NCI-H1417 (cell line): Measurements from ENCODE around the gene DDT.
A peak's percentile ranks its signal among the peaks of the same experiment; 100 is the strongest.
"Not testable (repeated sequence)": the region's sequence is repeated elsewhere in the genome, so short reads cannot be mapped to it uniquely, and the experiment has no call there.

Source experiments
- DNase-seq, 3 experiments: peaks; one replicate each; lab custom pipeline; 2025; lab: John Stamatoyannopoulos, UW

Gene DDT

DNA sequence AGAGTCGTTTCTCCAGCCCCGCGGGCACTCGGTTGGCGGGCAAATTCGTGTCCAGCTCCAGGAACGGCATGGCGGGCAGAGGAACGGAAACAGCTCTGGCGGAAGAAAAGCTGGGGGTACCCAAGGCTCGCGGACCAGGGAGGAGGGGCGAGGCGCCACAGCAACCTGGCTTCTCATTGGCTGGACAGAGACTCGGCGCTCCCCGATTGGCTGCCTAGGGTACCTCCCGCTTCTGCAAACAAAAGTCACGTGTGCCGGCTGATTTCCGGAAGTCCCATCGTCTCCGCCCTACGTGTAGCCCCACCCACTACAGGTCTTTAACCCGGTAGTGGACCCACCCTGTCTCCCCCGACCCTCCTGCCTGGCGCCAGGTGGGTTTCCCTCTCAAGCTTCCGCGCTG lies at the start of gene DDT:
DDT (minus strand) TSS at position 97 of the 400 bp plus-strand sequence; CDS start at position 70, 27 bp downstream.
- not testable (repeated sequence) for DNase-seq

DNA sequence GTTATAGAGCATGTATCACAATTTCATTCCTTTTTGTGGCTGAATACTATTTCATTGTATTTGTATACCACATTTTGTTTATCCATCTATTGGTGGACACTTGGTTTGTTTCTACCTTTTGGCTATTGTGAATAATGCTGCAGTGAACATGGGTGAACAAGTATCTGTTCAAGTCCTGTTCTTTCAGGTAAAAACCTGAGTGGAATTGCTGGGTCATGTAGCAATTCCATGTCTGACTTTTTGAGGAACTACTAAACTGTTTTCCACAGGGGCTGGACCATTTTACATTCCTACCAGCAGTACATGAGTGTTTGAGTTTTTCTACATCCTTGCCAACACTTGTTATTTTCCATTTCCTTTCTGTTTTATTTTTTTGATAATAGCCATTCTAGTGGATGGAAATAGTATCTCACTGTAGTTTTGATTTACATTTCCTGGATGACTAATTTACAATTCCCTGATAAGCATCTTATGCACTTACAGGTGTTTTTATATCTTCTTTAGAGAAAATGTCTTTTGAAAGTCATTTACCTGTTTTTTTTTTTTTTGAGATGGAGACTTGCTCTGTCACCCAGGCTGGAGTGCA lies 49.1 kb upstream of the DDT start:
- DNase-seq = no peak

DNA sequence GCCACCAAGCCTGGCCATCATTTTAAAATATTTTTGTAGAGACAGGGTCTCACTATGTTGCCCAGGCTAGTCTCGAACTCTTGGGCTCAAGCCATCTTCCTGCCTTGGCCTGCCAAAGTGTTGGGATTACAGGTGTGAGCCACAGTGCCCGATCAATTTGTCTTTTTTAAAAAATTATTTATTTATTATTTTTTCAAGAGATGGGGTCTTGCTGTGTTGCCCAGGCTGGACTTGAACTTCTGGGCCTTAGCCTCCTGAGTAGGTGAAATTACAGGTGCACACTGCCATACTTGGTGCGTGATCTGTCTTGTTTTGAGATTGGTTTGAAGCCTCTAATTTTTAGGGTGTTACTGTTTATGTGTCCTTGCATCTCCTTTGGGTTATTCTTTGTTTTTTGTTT lies 47.1 kb upstream of the DDT start:
- DNase-seq = no peak

DNA sequence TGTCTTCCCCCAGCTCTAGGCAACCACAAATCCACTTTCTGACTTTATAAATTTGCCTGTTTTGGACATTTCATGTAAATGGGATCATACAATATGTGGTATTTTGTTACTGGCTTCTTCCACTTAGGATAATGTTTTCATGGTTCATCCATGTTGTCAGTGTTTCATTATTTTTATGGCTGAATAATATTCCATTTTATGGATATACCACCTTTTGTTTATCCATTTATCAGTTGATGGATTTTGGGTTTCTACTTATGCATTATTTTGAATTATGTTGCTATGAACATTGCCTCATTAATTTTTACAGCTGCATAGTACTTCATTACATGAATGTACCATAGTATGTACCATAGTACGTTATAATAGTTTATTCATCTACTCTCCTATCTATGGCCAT lies 41.9 kb upstream of the DDT start:
- no peak for DNase-seq

DNA sequence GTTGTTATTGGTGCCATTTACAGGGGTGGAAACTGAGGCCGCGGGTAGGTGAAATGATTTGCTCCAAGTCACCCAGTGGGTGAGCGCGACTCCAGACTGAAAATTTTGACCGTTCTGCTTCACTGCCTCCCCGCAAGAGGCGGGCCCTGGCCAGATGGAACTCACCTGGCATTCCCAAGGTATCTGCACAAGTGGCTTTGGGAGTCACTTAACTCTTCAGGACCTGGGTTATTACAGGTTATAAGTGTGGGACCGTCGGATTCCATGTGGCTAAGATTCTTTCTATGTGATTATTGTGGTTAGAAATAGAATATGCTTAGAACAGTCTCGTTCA lies 37.5 kb upstream of the DDT start:
- peak in 2 of 3 experiments; percentile 13 to 65 for DNase-seq

DNA sequence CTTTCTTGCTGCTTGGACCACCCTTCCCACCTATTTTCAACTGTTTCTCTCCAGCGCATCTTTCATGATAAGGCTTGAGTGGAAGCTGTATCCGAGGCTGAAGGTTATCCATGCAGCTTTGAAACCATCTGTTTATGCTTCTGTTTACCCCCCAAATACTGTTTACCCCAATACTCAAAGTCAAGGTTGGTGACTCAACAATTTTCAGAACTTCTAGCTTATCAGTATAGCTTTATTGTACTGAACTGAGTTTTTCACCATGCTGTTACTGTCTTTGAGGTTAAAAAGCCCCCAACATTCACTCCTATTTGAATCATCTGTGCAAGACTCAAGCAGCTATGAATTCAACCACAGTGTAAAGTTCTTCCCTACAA lies 35.8 kb upstream of the DDT start:
- no peak for DNase-seq

DNA sequence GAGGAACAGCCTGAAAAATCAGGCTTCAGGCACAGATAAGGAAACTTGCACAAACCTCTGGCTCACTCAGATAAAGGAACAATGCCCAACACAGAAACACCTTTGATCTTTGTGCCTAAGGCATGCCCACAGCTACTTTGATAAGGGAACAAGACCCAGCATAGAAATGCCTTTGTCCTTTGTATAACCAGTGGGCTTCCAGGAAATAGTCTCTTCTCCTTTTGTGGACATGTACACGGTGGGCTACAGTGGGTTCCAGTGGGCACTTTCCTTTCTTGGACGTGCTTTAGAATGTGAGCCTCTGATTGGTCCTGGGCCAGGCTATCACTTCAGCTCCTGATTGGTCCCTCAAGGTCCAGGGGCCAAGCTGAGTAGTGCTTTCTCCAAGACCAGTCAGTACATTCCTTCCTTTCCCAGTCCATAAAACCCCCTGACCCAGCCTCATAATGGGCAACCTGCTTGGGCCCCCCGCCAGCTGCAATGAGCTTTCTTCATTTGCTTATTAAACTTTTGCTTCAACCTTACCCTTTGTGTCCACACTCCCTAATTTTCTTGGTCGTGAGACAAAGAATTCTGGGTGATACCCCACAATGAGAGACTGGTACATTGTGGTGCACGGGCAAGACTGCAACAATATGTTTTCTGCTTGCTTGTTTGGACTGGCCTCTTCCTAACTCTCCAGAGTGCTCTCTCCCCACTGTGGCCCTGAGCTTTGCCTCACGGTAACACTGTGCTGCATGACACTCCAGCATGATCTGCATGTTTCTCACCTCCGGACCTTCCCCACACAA lies 35.2 kb upstream of the DDT start:
- no peak for DNase-seq

DNA sequence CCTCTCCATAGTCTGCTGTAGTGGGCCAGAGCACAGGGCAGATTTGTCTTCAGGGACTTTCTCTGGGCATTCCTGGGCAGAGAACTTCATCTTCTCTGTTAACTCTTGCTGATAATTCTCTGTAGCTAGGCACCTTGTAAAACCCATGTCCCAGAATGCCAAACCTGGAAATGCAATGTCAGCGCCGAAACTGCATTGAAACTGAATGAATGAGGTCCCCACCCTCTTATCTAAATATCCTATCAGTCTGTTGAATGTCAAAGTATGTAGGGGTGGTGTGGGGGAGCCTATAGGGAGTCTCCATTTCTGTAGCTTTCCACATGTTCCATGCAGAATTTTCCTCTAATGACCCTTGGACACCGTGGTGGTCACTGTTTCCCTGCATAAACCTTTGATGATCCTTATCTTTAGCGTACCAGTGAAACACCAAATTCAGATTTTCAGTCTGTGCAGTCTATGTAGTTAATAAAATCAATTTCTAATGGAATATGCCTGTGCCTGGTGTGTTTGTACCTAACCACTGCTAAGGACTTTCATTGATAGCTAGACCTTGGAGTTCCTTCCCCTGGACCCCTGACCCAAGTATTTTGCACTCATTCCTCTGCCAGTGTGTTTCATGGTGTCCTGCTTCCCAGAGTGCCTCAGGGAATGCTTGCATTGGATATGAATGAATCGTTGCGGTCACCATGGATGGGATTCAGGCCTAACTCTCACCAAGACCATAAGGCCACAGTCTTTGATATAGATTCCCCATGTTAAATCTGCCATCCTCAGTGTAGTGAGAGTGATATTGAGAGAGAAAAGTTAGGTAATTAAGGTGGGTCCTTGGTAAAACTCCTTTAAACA lies 34.4 kb upstream of the DDT start:
- DNase-seq = no peak

DNA sequence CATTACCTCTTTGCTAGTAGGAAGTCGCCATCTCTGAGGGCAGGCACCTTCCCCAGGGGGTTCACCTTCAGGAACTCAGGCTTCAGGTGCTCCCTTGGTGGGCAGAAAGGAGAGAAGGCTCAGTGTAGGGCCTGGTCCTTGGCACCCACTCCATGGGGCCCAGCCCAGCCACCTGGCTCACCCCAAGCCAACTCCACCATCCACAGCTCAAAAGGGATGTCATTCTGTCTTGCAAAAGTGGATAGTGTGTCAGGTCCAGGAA lies 33.7 kb upstream of the DDT start:
- DNase-seq = no peak

DNA sequence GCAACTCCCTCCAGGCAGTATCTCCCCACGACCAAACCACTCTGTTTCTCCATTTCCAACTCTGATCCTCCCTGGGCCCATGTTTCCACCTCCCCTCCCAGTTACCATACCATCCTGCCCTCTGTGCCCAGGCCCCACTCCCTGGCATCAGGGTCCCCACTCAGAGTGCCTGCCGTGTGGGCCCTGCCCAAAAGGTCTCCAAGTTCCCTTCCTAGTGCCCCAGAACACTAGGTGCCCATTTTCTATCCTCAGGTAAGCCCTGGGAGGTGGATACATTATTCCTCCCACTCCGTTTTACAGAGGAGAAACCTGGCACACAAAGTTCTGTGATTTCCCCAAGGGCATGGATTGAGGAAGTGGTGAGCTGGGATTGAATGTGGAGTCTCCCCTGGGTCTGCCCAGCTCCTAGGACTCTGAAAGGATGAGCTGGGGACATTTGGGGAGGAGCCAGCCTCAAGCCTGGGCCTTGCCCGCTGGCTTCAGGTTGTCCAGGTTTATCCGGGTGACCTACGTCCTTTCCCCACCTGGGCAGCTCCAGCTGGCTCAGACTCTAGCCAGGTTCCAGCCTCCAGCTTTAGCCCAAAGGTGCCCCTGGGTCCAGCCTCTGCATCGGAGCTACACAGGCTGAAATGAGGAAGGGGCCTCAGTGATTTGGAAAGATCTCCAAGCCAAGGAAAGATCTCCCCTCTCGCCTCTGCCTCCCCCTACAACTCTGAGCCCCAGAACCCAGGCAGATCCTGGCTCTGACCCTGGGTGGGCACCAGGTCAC lies 33.2 kb upstream of the DDT start:
- no peak for DNase-seq

DNA sequence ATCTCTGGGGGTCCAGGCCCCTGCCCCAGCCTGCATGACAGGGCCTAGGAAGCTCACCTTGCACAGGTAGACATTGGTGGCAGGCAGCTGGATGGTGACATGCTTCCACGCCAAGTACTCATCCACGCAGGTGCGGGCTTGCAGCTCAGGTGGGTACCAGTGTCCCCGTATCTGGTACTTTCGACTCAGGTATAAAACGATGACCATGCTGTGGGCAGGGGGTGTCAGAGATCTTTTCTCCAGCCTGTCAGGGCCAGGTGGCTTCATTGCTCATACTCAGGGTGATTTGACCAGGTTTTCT lies 32.6 kb upstream of the DDT start:
- no peak for DNase-seq

DNA sequence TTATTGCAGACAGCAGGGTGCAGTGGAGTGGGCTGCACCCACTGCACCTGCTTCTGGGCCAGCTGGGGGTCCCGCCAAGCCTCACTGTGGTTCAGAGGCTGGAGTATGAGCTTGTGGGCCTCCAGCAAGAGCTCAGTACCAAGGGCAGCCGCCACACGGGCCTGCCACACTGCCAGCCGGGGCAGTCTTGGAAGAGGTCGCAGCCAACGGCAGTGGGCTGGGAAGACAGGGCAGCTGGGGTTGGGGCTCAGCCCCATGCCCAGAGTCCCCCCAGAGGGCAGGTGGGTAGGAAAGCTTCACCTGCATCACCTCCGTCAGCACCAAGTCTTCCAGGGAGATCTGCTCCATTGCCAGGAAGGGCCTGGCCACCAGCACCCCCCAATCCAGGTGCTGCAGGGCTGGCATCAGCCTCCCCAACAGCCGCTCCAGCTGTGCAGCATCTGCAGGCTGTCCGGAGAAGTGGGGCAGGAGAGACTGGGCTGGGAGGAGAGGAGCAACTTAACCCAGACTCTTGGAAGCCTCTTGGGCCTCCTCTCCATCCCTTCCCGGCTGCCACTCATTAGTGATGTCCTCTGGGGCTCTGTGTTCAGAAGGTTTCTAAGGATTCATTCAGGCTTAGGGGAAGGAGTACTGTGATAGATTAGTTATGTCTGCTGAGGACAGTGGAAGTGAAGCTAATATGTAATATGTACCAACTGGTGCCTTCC lies 32.1 kb upstream of the DDT start:
- DNase-seq = no peak

DNA sequence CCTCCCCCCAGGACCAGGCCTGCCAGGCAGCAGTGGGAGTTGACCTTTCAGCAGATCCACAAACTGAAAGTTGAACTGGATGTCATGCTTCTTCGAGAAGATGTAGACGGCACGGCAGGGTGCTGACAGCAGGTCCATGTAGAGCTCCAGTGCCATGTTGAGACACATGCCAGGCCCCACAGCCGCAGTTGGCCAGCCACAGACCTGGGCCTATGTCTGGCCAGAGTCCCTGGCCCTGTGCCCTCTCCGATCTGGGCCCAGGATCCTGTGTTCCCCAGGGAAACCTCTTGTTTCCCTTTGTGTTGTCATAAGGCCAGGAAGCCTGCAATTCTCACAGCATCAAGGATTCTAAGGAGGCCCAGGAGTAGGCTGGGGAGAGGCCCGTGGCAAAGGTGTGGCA lies 31.0 kb upstream of the DDT start, which contains the start of gene GSTT4:
GSTT4 (minus strand) TSS at position 253 of the 400 bp plus-strand sequence; CDS start at position 156, 97 bp downstream.
- DNase-seq = no peak

DNA sequence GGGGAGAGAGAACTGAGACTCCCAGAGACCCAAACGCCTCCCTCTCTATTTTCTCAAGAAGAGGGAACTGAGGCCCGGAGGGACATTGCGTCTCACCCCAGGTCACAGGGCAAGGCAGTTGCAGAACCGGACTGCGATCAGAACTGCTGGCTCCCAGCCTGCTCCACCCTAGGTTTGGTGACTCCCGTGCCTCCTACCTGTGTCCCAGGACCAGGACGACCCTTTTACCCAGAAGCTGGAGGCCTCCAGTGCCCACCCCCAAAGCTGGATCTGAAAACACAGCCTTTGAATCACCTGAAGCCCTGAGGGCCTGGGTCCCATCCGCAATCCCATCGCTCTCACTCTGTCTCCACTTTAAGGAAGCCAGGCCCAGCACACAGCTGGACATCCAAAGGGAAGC lies 29.6 kb upstream of the DDT start:
- no peak for DNase-seq

DNA sequence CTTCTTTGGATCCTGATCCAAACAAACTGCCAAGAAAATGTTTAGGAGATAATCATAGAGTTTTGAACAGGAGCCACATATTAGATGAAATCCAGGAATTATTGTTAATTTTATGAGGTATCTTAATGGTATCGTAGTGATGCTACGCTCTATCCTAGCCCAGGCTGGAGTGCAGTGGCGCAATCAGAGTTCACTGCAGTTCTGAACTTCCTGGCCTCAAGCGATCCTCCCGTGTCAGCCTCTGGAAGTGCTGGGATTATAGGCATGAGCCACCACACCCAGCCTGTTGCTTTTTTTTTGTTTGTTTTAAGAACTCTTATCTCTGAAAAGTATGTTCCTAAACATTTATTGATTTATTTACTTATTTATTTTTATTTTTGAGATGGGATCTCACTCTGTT lies 28.6 kb upstream of the DDT start:
- DNase-seq = no peak

DNA sequence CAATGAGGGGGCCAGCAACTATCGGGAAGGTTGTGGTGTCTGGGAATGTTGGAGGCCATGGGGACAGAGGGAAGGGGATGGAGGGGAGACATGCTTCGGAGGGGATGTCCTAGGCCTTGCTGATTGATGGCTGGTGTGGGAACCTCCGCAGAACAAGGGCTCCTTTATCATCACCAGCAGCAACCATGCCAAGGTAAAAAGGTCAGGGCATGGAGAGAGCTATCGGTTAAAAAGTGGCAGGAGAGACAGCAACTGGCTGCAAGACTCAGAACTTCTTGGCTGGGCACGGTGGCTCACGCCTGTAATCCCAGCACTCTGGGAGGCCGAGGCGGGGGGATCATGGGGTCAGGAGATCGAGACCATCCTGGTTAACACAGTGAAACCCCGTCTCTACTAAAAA lies 28.0 kb upstream of the DDT start:
- DNase-seq = no peak

DNA sequence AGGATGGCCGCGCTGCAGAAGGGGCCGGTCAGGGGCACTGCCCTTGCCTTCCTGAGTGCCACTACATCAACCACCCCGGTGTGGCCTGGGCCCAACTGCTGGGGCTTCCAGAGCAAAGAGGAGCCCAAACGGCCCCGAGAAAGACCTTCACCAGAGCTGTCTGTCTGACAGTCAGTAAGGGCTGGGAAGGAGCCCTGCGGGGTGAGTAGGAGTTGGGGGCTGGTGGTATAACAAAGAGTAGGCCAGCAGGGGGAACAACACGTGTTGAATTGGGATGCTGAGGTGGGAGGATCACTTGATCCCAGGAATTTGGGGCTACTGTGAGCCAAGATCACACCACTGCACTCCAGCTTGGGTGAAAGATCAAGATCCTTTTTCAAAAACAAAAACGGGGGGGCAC lies 27.1 kb upstream of the DDT start:
- DNase-seq = no peak

DNA sequence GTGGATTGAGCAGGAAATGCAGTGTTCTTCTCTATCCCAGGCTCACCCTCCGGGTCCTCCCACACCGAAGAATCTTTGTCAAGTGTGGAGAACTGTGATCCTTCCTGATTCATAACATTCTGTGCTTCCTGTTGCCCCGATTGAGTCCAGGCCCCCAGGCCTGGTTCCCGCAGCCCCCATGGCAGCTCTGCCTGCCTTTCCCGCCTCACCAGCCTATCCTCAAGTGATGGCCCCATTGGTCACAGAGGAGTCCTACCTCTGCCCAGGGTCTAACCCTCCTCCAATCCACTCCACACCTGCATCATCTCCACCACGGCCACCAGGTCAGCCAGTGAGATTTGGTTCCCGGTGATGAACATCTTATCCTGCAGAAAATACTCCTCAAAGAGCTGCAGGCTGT lies 25.5 kb upstream of the DDT start:
- DNase-seq = not testable (repeated sequence)

DNA sequence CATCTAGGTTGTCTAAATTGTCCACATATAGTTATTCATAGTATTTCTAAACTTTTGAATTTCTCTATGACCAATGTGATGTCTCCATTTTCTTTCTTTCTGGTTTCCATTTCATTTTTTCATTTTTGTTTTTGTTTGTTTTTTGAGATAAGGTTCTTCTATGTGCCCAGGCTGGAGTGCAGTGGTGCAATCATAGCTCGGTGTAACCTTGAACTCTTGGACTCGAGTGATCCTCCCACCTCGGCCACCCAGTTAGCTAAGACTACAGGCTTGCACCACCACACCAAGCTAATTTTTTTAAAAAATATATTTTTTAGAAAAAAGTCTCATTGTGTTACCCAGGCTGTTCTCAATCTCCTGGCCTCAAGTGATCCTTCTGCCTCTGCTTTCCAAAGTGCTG lies 22.9 kb upstream of the DDT start:
- no peak for DNase-seq

DNA sequence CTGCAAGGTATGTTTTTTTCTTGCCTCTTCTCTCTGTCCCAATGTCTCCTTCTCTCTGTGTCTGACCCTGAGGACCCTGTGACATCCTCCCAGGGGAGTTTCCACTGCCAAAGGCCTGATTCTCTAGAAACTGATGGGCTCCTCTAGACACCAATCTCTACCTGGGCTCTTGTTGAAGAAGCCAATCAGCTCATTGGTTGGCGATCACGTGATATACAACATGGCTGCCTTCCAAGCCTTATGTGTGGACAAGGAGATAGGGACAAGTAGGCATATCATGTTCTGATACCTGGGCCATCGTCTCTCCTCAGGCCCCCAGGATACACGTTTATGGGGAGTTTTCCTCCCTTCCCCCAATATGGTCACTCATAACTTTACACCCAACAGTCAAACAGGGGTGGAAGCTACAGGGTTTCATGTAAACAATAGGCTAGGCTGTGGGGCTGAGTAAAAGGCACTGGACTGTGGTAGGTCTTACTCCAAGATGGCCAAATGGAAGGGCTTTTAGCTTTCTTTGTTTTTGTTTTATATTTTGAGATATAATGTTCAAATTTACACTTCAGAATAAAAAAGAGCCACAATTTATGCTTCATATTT lies 19.4 kb upstream of the DDT start:
- DNase-seq = not testable (repeated sequence)

DNA sequence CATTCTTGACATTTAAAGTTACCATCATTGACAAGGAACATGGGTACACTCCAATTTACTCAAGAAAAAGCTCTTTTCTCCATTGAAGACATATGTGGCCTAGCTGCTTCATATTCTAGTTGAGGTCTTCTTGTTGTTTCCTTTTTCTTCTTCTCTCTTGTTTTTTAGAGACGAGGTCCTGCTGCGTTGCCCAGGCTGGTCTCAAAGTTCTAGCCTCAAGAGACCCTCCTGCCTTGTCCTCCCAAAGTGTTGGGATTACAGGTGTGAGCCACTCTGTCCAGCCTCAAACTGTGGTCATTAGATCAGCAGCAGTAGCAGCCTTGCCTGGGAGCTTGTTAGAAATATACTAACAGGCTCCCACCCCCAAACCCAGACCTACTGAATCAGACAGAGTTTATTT lies 18.8 kb upstream of the DDT start:
- not testable (repeated sequence) for DNase-seq
